ENCODE data around the gene ZNF234. TPM values are rescaled to one million over a fixed set of nuclear protein-coding genes. Genes with fewer than 3 reads are reported as not detected.

ZNF234 gene
- total and polyA plus RNA-seq, 2 of the 4 experiments (the other 2 are of a cell fraction) = 4.0 to 15.8 TPM

DNA sequence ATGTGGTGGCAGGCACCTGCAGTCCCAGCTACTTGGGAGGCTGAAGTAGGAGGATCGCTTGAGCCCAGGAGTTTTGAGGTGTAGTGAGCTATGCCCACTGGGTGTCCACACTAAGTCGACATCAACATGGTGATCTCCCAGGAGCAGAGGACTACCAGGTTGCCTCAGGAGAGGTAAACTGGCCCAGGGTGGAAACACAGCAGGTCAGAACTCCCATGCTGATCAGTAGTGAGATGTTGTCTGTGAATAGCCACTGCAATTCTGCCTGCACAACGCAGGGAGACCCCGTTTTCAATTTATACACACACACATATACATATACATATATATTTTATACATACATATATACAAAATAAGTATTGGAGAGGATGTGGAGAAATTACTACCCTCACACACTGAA is 49.2 kb upstream of the ZNF234 start:
- BruUV-seq (replicated peaks) = no TSS peak
- no peak overlapping the region for H3K4ac ChIP-seq (ENCODE audit: low read depth, low read length)
- H2BK5ac ChIP-seq (ENCODE audit: low read depth, low read length, poor library complexity, severe bottlenecking) = no peak overlapping the region
- H2AK9ac ChIP-seq (replicated peaks; ENCODE audit: low read depth, low read length, poor library complexity) = no peak overlapping the region
- H3K56ac ChIP-seq (ENCODE audit: extremely low read depth, insufficient read depth, low read length) = no peak overlapping the region
- no peaks in the 10 kb centered on the region for H3K9me3 ChIP-seq (ENCODE audit: control insufficient read depth, insufficient read depth, low read length)
- H4K5ac ChIP-seq (ENCODE audit: low read depth, low read length) = no peak overlapping the region
- intact Hi-C loops (cut with micrococcal nuclease) (loop anchor here (10.0 kb wide), 1 partner anchor 157 kb away; the partner anchor contains the start of gene ZNF45), dilution Hi-C loops (cut with HindIII; ENCODE audit: low sequenced_read_pairs, unreplicated experiment) (no loop called here), in situ Hi-C loops (cut with MboI; ENCODE audit: low sequenced_read_pairs) (no loop called here)
- H3K9me1 ChIP-seq (ENCODE audit: insufficient read depth, low read length) = no peaks in the 10 kb centered on the region
- ATAC-seq (ENCODE audit: low read depth) (no peak), DNase-seq (no peak)
- H3K9ac ChIP-seq (ENCODE audit: low read depth, low read length) = no peak overlapping the region
- H3K36me3 ChIP-seq (ENCODE audit: control insufficient read depth, insufficient read depth, low read length) = peaks cover 3% of the 10 kb centered on the region; the same call in 1 of the 2 replicates
- H3K23ac ChIP-seq (ENCODE audit: low read depth, low read length) = no peak overlapping the region
- no peaks in the 10 kb centered on the region for H3K4me1 ChIP-seq (ENCODE audit: control insufficient read depth, insufficient read depth, low read length)
- H3K18ac ChIP-seq (ENCODE audit: low read depth, low read length) = no peak overlapping the region
- no CpG with 5 or more reads among the region's 4 CpGs for WGBS, 2 experiments (ENCODE audit: extremely low coverage in 2 of 2, insufficient read length in 1 of 2)
- CTCF ChIA-PET = interaction anchor here (1.0 kb wide), 1 partner anchor 18 kb away, joined by 3 read pairs; no protein-coding TSS in a partner anchor
- no peak for TF ChIP-seq RAD21 (IDR thresholded peaks at IDR 0.05; ENCODE audit: low read length)
- TF ChIP-seq RCOR1 (IDR thresholded peaks at IDR 0.05; ENCODE audit: insufficient replicate concordance, low read length) = no peak
- no peak for TF ChIP-seq CHD1 (IDR thresholded peaks at IDR 0.05; ENCODE audit: low read depth, low read length)
- no peak for TF ChIP-seq RFX5 (IDR thresholded peaks at IDR 0.05; ENCODE audit: low read depth, low read length)
- H3K14ac ChIP-seq (replicated peaks; ENCODE audit: low read depth, low read length) = no peak overlapping the region
- H4K8ac ChIP-seq (ENCODE audit: low read depth in 2 of 2, low read length in 2 of 2) = no peak overlapping the region
- H2BK120ac ChIP-seq (ENCODE audit: low read depth, low read length) = no peak overlapping the region
- no peak overlapping the region for H2BK15ac ChIP-seq (ENCODE audit: low read depth, low read length)
- H3K27me3 ChIP-seq (ENCODE audit: control insufficient read depth, insufficient read depth, low read length) = no peaks in the 10 kb centered on the region
- H3K79me1 ChIP-seq (ENCODE audit: low read depth in 1 of 2, low read length in 2 of 2) = peaks cover 14 to 21% of the 10 kb centered on the region in 2 experiments; a peak in 3 of 4 replicates
- POLR2A ChIA-PET (ENCODE audit: unreplicated experiment) = no interaction called here
- no peak overlapping the region for H3K27ac ChIP-seq (ENCODE audit: insufficient read depth, low read length)
- H2BK20ac ChIP-seq (ENCODE audit: low read depth, low read length) = no peak overlapping the region
- no peak overlapping the region for H2AFZ ChIP-seq (replicated peaks; ENCODE audit: low read length, poor library complexity)
- no peak overlapping the region for H3K4me2 ChIP-seq (ENCODE audit: low read depth, low read length)
- no peak overlapping the region for H3K4me3 ChIP-seq (ENCODE audit: insufficient read depth, low read depth, low read length)
- H2AK5ac ChIP-seq (ENCODE audit: low read depth, low read length) = no peak overlapping the region
- H4K20me1 ChIP-seq (ENCODE audit: insufficient read depth, low read length) = no peaks in the 10 kb centered on the region
- H4K91ac ChIP-seq (ENCODE audit: insufficient read depth, low read depth, low read length) = no peak overlapping the region

All from IMR-90 (cell line).